PFSK-1 (cell line): ENCODE results near the gene COMMD4.

Experiments
- POLR2AphosphoS5 ChIP-seq: IDR thresholded peaks from 2 replicates; pipeline ENCODE4 v1.6.1; 2012; ENCODE audit warnings: low read depth, mild to moderate bottlenecking, control low read depth, low read length, moderate library complexity
- SIN3A ChIP-seq: IDR thresholded peaks from 2 replicates; pipeline ENCODE4 v1.6.1; 2012; ENCODE audit warnings: mild to moderate bottlenecking, low read length, moderate library complexity, borderline replicate concordance; ENCODE audit not compliant: insufficient read depth
- TAF1 ChIP-seq: IDR thresholded peaks from 2 replicates; pipeline ENCODE4 v1.6.1; 2012; ENCODE audit warnings: low read length, control low read depth, borderline replicate concordance; ENCODE audit not compliant: insufficient read depth
- TF ChIP-seq, protein P1 (sequence below), 2 experiments: IDR thresholded peaks; 2 replicates each; pipeline versions ENCODE4 v1.6.1 to v1.8.0; 2011 to 2012; ENCODE audit warnings: low read depth in 2 of 2, low read length in 2 of 2, control low read depth in 1 of 2, inconsistent platforms in 1 of 2, mild to moderate bottlenecking in 1 of 2, moderate library complexity in 1 of 2; ENCODE audit not compliant: insufficient read depth in 1 of 2

DNA sequence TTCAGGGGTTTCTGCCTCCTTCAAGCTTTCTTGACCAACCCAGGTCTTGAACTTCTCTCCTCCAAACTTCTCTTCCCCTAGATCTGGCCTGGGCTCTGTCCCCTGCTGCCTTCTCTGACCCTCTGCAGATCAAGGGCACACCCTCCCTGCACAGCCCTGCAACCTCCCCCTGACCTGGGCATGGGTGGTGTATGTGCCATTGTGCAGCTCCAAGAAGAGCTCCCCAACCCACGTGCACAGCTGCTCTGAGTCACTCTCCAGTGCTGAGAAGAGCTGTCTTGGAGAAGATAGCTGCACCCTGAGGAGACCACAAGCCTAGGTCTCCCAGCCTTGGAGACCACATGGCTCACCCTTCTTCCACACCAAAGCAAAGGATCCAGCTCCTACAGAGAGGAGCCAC is 24.5 kb downstream of the COMMD4 start:
- TF ChIP-seq, protein P1, sequence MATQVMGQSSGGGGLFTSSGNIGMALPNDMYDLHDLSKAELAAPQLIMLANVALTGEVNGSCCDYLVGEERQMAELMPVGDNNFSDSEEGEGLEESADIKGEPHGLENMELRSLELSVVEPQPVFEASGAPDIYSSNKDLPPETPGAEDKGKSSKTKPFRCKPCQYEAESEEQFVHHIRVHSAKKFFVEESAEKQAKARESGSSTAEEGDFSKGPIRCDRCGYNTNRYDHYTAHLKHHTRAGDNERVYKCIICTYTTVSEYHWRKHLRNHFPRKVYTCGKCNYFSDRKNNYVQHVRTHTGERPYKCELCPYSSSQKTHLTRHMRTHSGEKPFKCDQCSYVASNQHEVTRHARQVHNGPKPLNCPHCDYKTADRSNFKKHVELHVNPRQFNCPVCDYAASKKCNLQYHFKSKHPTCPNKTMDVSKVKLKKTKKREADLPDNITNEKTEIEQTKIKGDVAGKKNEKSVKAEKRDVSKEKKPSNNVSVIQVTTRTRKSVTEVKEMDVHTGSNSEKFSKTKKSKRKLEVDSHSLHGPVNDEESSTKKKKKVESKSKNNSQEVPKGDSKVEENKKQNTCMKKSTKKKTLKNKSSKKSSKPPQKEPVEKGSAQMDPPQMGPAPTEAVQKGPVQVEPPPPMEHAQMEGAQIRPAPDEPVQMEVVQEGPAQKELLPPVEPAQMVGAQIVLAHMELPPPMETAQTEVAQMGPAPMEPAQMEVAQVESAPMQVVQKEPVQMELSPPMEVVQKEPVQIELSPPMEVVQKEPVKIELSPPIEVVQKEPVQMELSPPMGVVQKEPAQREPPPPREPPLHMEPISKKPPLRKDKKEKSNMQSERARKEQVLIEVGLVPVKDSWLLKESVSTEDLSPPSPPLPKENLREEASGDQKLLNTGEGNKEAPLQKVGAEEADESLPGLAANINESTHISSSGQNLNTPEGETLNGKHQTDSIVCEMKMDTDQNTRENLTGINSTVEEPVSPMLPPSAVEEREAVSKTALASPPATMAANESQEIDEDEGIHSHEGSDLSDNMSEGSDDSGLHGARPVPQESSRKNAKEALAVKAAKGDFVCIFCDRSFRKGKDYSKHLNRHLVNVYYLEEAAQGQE (IDR thresholded peaks at IDR 0.05; ENCODE audit: insufficient read depth in 1 of 2, low read depth in 2 of 2, low read length in 2 of 2), result no peak
- TF ChIP-seq POLR2AphosphoS5 (no peak), TAF1 (no peak), SIN3A (no peak)
